Effector CD8-positive, alpha-beta T cell (primary cell): Measurements from ENCODE around the gene ITM2C.

Experiments used
- DNase-seq: peaks from one replicate; lab custom pipeline; 2025; lab: John Stamatoyannopoulos, UW

Gene ITM2C

GRCh38 chr2:230927711-230928341 is 63.1 kb downstream of the ITM2C start:
- DNase-seq = no peak
